D721Med (cell line): ENCODE data around the gene SLC25A51.

Source experiments
- DNase-seq: peaks from one replicate; pipeline ENCODE4 v3.0.0; 2011; ENCODE audit warnings: low spot score; ENCODE audit not compliant: insufficient read length
- FAIRE-seq: peaks from 2 replicates; lab custom pipeline; 2011; peaks lifted over from hg19 to GRCh38; lab: Jason Lieb, UNC
- CTCF ChIP-seq: IDR thresholded peaks from 2 replicates; pipeline ENCODE4 v1.5.1; 2012; ENCODE audit warnings: mild to moderate bottlenecking, control low read depth; ENCODE audit not compliant: insufficient read depth; ENCODE audit errors: missing control alignments

SLC25A51 gene

GRCh38 chr9:37948417-37948980 is 44.6 kb upstream of the SLC25A51 start:
- DNase-seq (no peak), FAIRE-seq (no peak)
- no peak for TF ChIP-seq CTCF

DNA sequence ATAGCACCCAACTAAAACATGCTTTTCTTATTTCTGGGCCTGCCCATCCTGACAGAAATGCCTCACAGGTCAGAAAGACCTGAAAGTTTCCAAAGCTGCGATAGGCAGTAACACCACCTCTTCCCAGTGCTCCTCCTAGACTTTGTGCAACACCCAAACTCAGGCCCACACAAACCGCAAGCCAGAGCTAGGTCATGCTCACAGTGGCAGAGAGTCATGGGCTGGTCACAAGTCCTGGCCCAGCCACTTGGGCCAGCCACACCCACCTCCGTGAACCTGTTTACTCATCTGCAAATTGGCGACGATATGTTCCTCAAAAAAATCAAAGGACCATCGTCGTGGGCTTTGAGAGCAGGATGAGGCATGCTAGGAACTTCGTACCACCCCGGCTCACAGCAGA is 44.0 kb upstream of the SLC25A51 start:
- FAIRE-seq (no peak), DNase-seq (no peak)
- TF ChIP-seq CTCF: no peak

- FAIRE-seq (no peak), DNase-seq (no peak)
- no peak for TF ChIP-seq CTCF
Measured at GRCh38 chr9:37947471-37947870, 43.5 kb upstream of the SLC25A51 start.

- no peak for DNase-seq
- no peak for FAIRE-seq
- TF ChIP-seq CTCF: no peak
Measured at GRCh38 chr9:37946971-37947370, 43.0 kb upstream of the SLC25A51 start.

GRCh38 chr9:37946041-37946440 is 42.1 kb upstream of the SLC25A51 start:
- DNase-seq (no peak), FAIRE-seq (no peak)
- no peak for TF ChIP-seq CTCF

DNA sequence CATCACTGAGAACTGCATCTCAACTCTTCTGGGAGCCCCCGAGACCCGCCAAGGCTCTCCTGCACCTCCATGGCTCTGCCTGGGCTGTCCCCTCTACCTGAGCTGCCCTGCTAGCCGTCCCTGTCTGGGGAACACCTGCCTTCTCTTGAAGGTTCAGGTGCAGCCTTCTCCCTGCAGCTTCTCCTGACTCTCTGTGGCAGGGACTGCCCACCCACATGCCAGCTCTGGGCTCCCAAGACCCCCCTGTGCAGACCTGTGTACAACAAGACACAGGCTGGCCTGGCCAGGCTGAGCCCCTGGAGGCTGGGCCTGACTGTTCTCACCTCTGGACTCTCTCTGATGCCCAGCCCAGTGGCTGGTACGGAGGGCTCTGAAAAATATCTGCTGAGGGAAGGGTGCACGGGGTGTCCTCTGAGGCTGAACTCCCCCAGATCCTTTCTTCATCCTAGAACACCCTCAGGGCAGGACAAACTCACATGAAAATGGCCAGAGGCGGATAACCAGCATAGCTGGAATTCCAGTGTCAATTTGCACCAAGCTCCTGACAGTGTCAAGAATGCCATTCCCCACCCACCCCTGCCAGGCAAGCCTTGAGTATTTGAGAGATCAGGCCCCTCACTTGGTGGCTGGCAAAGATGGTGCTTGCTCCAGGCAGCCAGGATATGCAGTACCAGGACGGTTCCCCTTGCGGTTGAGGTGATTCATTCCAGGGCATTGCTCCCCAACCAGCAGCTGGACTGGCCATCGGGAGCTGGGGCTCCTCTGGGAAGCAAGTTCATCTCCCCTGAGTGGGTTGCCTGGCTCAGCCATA is 40.9 kb upstream of the SLC25A51 start:
- FAIRE-seq (no peak), DNase-seq (no peak)
- TF ChIP-seq CTCF: no peak

DNA sequence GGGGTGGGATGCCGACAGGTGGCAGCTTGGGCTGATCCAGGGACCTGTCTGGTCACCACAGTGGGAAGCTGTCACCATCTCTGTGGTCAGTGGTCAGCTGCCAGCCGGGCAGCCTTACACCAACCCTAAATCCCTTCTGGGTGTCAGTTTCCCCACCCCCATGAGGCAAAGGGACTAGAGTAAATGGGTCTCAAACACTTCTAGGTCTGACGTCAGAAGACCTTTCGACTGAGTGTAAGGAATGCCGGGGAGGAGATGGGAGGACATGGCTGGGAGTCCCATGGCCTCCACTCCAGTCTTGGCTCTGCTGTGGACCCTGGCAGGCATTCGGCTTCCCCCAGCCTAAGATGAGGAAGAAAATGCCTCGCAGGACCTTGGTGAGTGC is 40.3 kb upstream of the SLC25A51 start:
- DNase-seq: no peak
- no peak for TF ChIP-seq CTCF
- no peak for FAIRE-seq
